ENCODE data around the gene DNAI1. TPM values are rescaled to one million over a fixed set of nuclear protein-coding genes. Genes with fewer than 3 reads are reported as not detected.

Gene DNAI1
- polyA plus RNA-seq, 1 experiment = not detected

DNA sequence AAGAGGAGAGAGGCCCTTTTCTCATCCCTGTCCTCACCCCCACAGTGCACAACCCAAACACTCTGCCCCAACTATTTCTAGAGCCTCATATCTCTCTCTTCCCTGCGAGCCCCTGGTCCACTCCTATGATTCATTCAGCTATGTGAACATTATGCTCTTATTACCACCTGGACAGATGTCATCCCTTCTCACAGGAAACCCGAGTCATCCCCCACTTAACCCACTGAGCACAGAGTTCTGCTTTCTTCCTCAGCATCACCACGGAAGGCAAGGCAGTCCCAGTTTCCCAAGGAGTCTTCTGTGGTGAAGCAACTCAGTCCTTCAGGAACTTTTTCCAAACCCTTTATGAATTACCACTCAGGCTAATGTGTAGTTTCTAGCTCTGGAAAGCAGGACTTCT lies 1.3 kb downstream of the DNAI1 start:
- CTCF ChIA-PET = interaction anchor here (0.6 to 1.2 kb wide), 3 partner anchors 12 to 56 kb away, joined by 3 read pairs; no protein-coding TSS in a partner anchor

DNA sequence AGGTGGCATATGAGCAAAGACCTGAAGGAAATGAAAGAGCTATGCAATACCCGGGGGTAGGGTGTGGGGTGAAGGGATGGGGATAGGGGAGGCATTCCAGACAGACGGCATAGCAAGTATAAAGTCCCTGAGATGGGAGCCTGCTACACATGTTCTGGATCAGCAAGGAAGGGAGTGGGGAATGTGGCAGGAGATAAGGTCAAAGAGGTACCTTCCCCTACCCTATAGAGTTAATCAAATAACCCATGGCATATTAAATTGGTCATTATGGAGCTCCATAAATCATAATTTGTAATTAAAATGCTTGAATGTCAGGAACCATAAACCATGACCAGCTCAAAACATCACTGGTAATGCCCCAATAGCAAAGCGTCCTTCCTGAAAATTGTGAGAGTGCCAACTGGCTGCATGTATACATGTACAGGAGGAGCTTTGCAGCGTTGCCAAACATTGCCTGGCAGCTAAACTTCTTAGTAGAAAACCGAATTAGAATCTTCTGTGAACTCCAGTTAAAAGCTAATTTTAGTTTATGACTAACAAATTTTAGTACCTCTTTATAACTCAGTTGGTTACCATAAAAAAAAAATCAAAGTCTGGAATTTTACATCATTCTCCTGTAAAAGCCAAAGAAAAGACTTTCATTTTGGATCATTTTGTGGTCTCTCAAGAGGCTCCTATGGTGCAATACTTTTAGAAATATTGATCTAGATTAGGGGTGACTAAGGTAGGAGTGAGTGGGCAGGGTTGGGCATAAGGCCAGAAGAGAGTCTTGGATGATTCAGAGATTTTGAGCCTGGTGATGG lies 4.7 kb downstream of the DNAI1 start:
- TF ChIP-seq, protein P1, sequence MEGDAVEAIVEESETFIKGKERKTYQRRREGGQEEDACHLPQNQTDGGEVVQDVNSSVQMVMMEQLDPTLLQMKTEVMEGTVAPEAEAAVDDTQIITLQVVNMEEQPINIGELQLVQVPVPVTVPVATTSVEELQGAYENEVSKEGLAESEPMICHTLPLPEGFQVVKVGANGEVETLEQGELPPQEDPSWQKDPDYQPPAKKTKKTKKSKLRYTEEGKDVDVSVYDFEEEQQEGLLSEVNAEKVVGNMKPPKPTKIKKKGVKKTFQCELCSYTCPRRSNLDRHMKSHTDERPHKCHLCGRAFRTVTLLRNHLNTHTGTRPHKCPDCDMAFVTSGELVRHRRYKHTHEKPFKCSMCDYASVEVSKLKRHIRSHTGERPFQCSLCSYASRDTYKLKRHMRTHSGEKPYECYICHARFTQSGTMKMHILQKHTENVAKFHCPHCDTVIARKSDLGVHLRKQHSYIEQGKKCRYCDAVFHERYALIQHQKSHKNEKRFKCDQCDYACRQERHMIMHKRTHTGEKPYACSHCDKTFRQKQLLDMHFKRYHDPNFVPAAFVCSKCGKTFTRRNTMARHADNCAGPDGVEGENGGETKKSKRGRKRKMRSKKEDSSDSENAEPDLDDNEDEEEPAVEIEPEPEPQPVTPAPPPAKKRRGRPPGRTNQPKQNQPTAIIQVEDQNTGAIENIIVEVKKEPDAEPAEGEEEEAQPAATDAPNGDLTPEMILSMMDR (IDR thresholded peaks at IDR 0.05; ENCODE audit: insufficient read depth, low read depth, low read length) = no peak
- ChIA-PET CTCF (interaction anchor here (2.3 to 2.7 kb wide), 2 partner anchors 38 to 60 kb away, joined by 8 read pairs; no protein-coding TSS in a partner anchor), POLR2A (interaction anchor here (0.6 to 1.5 kb wide), 3 partner anchors 16 to 725 kb away, joined by 3 to 6 read pairs (median 6); no protein-coding TSS in a partner anchor)
- Histone ChIP-seq H3K36me3 (ENCODE audit: control insufficient read depth, insufficient read depth, low read length) (no peaks in the 10 kb centered on the region), H3K4me3 (ENCODE audit: low read depth, low read length) (no peak overlapping the region), H3K27me3 (ENCODE audit: control insufficient read depth, insufficient read depth, low read length) (peaks cover 6% of the 10 kb centered on the region)
- peak; percentile 55 for DNase-seq (ENCODE audit: low read depth)

More for the DNA sequence above, 1.3 kb downstream of the DNAI1 start:
- no peak for DNase-seq (ENCODE audit: low read depth)
- Histone ChIP-seq H3K4me3 (ENCODE audit: low read depth, low read length) (no peak overlapping the region), H3K27me3 (ENCODE audit: control insufficient read depth, insufficient read depth, low read length) (peaks cover 5% of the 10 kb centered on the region), H3K36me3 (ENCODE audit: control insufficient read depth, insufficient read depth, low read length) (no peaks in the 10 kb centered on the region)
- POLR2A ChIA-PET = no interaction called here
- TF ChIP-seq, protein P1 (IDR thresholded peaks at IDR 0.05; ENCODE audit: insufficient read depth, low read depth, low read length) = no peak

DNA sequence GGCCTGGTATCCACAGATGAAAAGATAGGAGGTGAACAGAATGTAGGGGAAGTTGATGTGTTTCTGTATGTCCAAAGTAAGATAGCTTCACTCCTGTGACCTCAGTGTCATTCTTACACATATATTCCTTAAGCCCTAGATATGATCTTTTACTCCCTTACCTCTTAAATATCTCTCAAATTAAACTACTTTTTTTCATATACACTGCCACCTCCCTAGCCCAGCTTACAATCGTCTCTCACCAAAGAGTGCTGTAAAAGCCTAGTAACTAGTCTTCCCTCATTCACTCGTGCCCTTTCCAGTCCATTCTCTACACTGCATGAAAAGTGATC lies 5.3 kb downstream of the DNAI1 start:
- DNase-seq (ENCODE audit: low read depth) = no peak
- TF ChIP-seq, protein P1 (IDR thresholded peaks at IDR 0.05; ENCODE audit: insufficient read depth, low read depth, low read length) = no peak
- Histone ChIP-seq H3K36me3 (ENCODE audit: control insufficient read depth, insufficient read depth, low read length) (no peaks in the 10 kb centered on the region), H3K4me3 (ENCODE audit: low read depth, low read length) (no peak overlapping the region), H3K27me3 (ENCODE audit: control insufficient read depth, insufficient read depth, low read length) (peaks cover 6% of the 10 kb centered on the region)
- POLR2A ChIA-PET = interaction anchor here (1.5 kb wide), 1 partner anchor 17 kb away, joined by 6 read pairs; no protein-coding TSS in a partner anchor
- CTCF ChIA-PET = interaction anchor here (2.3 to 2.7 kb wide), 2 partner anchors 37 to 60 kb away, joined by 8 read pairs; no protein-coding TSS in a partner anchor

GRCh38 chr9:34464571-34464970 lies 6.0 kb downstream of the DNAI1 start:
- CTCF ChIA-PET = interaction anchor here (2.3 kb wide), 1 partner anchor 37 kb away, joined by 8 read pairs; no protein-coding TSS in a partner anchor
- POLR2A ChIA-PET = interaction anchor here (1.5 kb wide), 1 partner anchor 18 kb away, joined by 6 read pairs; no protein-coding TSS in a partner anchor

DNA sequence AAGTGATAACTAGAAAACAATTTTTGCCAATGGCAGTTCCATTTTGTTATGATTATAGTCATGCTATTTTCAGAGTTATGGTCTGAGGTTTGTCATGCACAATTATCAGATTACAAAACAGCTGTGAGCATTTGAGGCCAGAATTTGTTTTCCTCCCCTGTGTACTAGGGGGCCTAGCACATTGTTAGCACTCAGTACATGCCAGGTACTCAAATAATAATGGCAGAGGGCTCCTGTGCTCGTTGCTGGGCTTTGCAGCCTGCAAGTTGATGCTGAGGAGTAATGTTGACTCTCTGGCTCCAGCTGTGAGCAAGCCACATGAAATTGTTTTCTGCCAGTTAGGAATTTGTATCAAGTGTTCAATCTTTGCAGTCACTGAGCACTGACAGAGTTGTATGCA lies 6.9 kb downstream of the DNAI1 start:
- TF ChIP-seq, protein P1 (IDR thresholded peaks at IDR 0.05; ENCODE audit: insufficient read depth, low read depth, low read length) = no peak
- Histone ChIP-seq H3K27me3 (ENCODE audit: control insufficient read depth, insufficient read depth, low read length) (peaks cover 5% of the 10 kb centered on the region), H3K4me3 (ENCODE audit: low read depth, low read length) (no peak overlapping the region), H3K36me3 (ENCODE audit: control insufficient read depth, insufficient read depth, low read length) (no peaks in the 10 kb centered on the region)
- no peak for DNase-seq (ENCODE audit: low read depth)
- ChIA-PET CTCF (interaction anchor here (0.7 to 1.7 kb wide), 3 partner anchors 36 to 132 kb away, joined by 3 to 7 read pairs (median 3); no protein-coding TSS in a partner anchor), POLR2A (no interaction called here)

More at GRCh38 chr9:34464571-34464970, 6.0 kb downstream of the DNAI1 start:
- TF ChIP-seq, protein P1 (IDR thresholded peaks at IDR 0.05; ENCODE audit: insufficient read depth, low read depth, low read length) = no peak
- no peak for DNase-seq (ENCODE audit: low read depth)
- H3K27me3 ChIP-seq (ENCODE audit: control insufficient read depth, insufficient read depth, low read length) = peaks cover 5% of the 10 kb centered on the region
- H3K36me3 ChIP-seq (ENCODE audit: control insufficient read depth, insufficient read depth, low read length) = no peaks in the 10 kb centered on the region
- H3K4me3 ChIP-seq (ENCODE audit: low read depth, low read length) = no peak overlapping the region
